Liver (tissue), 9 donors: ENCODE results near the gene PPM1K. TPM values are rescaled to one million over a fixed set of nuclear protein-coding genes. Genes with fewer than 3 reads are reported as not detected.

Experiments
- DNase-seq: peaks from one replicate; pipeline ENCODE4 v3.0.0-alpha.2; 2017; ENCODE audit warnings: low spot score
- H3K27ac ChIP-seq, 2 donors: one replicate each; pipeline ENCODE4 v1.7.0; 2013; ENCODE audit warnings: inconsistent platforms in 2 of 2, low read length in 2 of 2, control low read depth in 1 of 2, low read depth in 1 of 2, mild to moderate bottlenecking in 1 of 2
- H3K27me3 ChIP-seq, 4 donors: one replicate each; pipeline versions ENCODE4 v1.6.1 to v1.7.0; 2013; ENCODE audit warnings: low read length in 3 of 4, inconsistent platforms in 1 of 4, mild to moderate bottlenecking in 1 of 4, moderate library complexity in 1 of 4; ENCODE audit not compliant: control insufficient read depth in 4 of 4, insufficient read depth in 4 of 4
- H3K36me3 ChIP-seq, 4 donors: one replicate each; pipeline versions ENCODE4 v1.6.1 to v1.7.0; 2013; ENCODE audit warnings: low read length in 3 of 4, mild to moderate bottlenecking in 3 of 4, low read depth in 1 of 4, moderate library complexity in 1 of 4; ENCODE audit not compliant: control insufficient read depth in 4 of 4, insufficient read depth in 3 of 4
- H3K4me1 ChIP-seq, 4 donors: one replicate each; pipeline versions ENCODE4 v1.6.1 to v1.7.0; 2013; ENCODE audit warnings: low read length in 3 of 4, mild to moderate bottlenecking in 3 of 4, moderate library complexity in 1 of 4; ENCODE audit not compliant: control insufficient read depth in 4 of 4, insufficient read depth in 4 of 4
- H3K4me3 ChIP-seq, 3 donors: one replicate each; pipeline versions ENCODE4 v1.6.1 to v1.7.0; 2013; ENCODE audit warnings: low read length in 3 of 3, control low read depth in 1 of 3, low read depth in 1 of 3, mild to moderate bottlenecking in 1 of 3
- H3K9ac ChIP-seq, 2 donors: one replicate each; pipeline ENCODE4 v1.7.0; 2013; ENCODE audit warnings: low read length in 2 of 2, mild to moderate bottlenecking in 2 of 2, moderate library complexity in 2 of 2, control low read depth in 1 of 2, low read depth in 1 of 2
- H3K9me3 ChIP-seq, 4 donors: one replicate each; pipeline versions ENCODE4 v1.6.1 to v1.7.0; 2013; ENCODE audit warnings: low read length in 3 of 4; ENCODE audit not compliant: control insufficient read depth in 4 of 4
- EGR1 ChIP-seq, 2 donors: IDR thresholded peaks; 2 replicates each; pipeline ENCODE4 v1.6.1; 2016 to 2018; ENCODE audit warnings: antibody characterized with exemption in 2 of 2, low read depth in 2 of 2
- FOXA1 ChIP-seq: IDR thresholded peaks from 2 replicates; pipeline ENCODE4 v1.6.1; 2016; ENCODE audit warnings: antibody characterized with exemption
- FOXA2 ChIP-seq: IDR thresholded peaks from 2 replicates; pipeline ENCODE4 v1.6.1; 2016; ENCODE audit warnings: antibody characterized with exemption
- GABPA ChIP-seq, 2 donors: IDR thresholded peaks in 1 of 2; conservative IDR thresholded peaks in 1 of 2; 2 replicates each; pipeline ENCODE4 v1.6.1; 2016; ENCODE audit warnings: antibody characterized with exemption in 2 of 2, mild to moderate bottlenecking in 1 of 2, moderate library complexity in 1 of 2
- HNF4A ChIP-seq, 2 donors: conservative IDR thresholded peaks; 2 replicates each; pipeline ENCODE4 v1.6.1; 2016; ENCODE audit warnings: antibody characterized with exemption in 2 of 2, mild to moderate bottlenecking in 2 of 2
- HNF4G ChIP-seq: IDR thresholded peaks from 2 replicates; pipeline ENCODE4 v1.6.1; 2016; ENCODE audit warnings: antibody characterized with exemption
- JUND ChIP-seq, 2 donors: IDR thresholded peaks; 2 replicates each; pipeline ENCODE4 v1.6.1; 2016; ENCODE audit warnings: antibody characterized with exemption in 2 of 2
- SP1 ChIP-seq: IDR thresholded peaks from 2 replicates; pipeline ENCODE4 v1.6.1; 2018; ENCODE audit warnings: antibody characterized with exemption, mild to moderate bottlenecking
- YY1 ChIP-seq: IDR thresholded peaks from 2 replicates; pipeline ENCODE4 v1.6.1; 2016; ENCODE audit warnings: antibody characterized with exemption, mild to moderate bottlenecking
- WGBS: extraction: QIAGEN DNeasy Blood & Tissue Kit; methylation state at CpG from one replicate; pipeline ENCODE4 v1.1.7; 2013; 5-methylcytosine and 5-hydroxymethylcytosine counted together
- polyA plus RNA-seq, 2 donors: library from polyadenylated mRNA; stranded (reverse) in 1 of 2; unstranded in 1 of 2; fragments of 200-250 nt in 1 of 2; fragments of >200 nt in 1 of 2; fragmentation: Nextera tagmentation in 1 of 2; extraction: Ambion mirVana in 1 of 2; gene quantifications; one replicate each; pipeline versions ENCODE4 v1.2.1 to v1.2.3, GENCODE V29; 2013 to 2015
- total RNA-seq, 2 donors: library from RNA; depleted of rRNA; stranded (reverse); fragments of >200 nt; gene quantifications; one replicate each; pipeline ENCODE4 v1.2.3, GENCODE V29; 2014
- TF ChIP-seq, protein P1 (sequence below): fragments of 150-350 bp; IDR thresholded peaks from 2 replicates; pipeline ENCODE4 v1.5.1; 2017; ENCODE audit warnings: improper control_type of control experiment, low read depth, low read length; ENCODE audit not compliant: missing input control
- TF ChIP-seq, protein P2 (sequence below): IDR thresholded peaks from 2 replicates; pipeline ENCODE4 v1.6.1; 2016; ENCODE audit warnings: antibody characterized with exemption
- TF ChIP-seq, protein P3 (sequence below): IDR thresholded peaks from 2 replicates; pipeline ENCODE4 v1.6.1; 2016; ENCODE audit warnings: antibody characterized with exemption
- TF ChIP-seq, protein P4 (sequence below): IDR thresholded peaks from 2 replicates; pipeline ENCODE4 v1.6.1; 2016; ENCODE audit warnings: antibody characterized with exemption
- TF ChIP-seq, protein P5 (sequence below): IDR thresholded peaks from 2 replicates; pipeline ENCODE4 v1.6.1; 2016; ENCODE audit warnings: antibody characterized with exemption, mild to moderate bottlenecking
- donor health status: healthy.
- donor health status: healthy.
- donor health status: healthy.
- donor health status: healthy.
- donor health status: healthy.

The PPM1K gene
- total and polyA plus RNA-seq, 4 donors = 1.3 to 12.7 (median 6.7) TPM

DNA sequence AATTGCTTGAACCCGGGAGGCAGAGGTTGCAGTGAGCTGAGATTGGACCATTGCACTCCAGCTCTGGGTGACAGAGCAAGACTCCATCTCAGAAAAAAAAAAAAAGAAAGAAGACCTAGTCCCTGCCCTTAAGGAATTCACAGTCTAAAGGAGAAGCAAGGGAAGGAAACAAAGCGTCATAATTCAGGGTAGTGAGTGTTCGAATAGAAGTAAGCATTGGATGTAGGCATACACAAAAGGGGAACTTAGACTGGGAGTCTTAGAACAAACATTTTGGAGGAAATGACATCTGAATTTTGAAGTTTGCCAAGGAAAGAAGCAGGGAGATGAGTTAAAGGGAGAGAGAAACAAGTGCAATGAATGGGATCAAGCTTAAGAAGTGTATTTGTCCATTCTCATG is 32.4 kb downstream of the PPM1K start:
- DNase-seq = no peak
- Histone ChIP-seq H3K4me1 (peaks cover 0 to 12% (median 4%) of the 10 kb centered on the region in 4 donors), H3K4me3 (no peak overlapping the region), H3K9ac (no peak overlapping the region), H3K36me3 (no peaks in the 10 kb centered on the region), H3K9me3 (no peaks in the 10 kb centered on the region), H3K27me3 (no peaks in the 10 kb centered on the region), H3K27ac (no peak overlapping the region)
- TF ChIP-seq FOXA2 (no peak), EGR1 (IDR thresholded peaks at IDR 0.05; ENCODE audit: low read depth in 2 of 2) (no peak), SP1 (no peak), HNF4G (no peak), FOXA1 (no peak), JUND (IDR thresholded peaks at IDR 0.05) (no peak), GABPA (IDR thresholded peaks at IDR 0.05 in 1 of 2, conservative IDR thresholded peaks at IDR 0.05 in 1 of 2) (no peak), HNF4A (conservative IDR thresholded peaks at IDR 0.05) (no peak)
- TF ChIP-seq, protein P1, sequence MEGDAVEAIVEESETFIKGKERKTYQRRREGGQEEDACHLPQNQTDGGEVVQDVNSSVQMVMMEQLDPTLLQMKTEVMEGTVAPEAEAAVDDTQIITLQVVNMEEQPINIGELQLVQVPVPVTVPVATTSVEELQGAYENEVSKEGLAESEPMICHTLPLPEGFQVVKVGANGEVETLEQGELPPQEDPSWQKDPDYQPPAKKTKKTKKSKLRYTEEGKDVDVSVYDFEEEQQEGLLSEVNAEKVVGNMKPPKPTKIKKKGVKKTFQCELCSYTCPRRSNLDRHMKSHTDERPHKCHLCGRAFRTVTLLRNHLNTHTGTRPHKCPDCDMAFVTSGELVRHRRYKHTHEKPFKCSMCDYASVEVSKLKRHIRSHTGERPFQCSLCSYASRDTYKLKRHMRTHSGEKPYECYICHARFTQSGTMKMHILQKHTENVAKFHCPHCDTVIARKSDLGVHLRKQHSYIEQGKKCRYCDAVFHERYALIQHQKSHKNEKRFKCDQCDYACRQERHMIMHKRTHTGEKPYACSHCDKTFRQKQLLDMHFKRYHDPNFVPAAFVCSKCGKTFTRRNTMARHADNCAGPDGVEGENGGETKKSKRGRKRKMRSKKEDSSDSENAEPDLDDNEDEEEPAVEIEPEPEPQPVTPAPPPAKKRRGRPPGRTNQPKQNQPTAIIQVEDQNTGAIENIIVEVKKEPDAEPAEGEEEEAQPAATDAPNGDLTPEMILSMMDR = no peak
- TF ChIP-seq, protein P2, sequence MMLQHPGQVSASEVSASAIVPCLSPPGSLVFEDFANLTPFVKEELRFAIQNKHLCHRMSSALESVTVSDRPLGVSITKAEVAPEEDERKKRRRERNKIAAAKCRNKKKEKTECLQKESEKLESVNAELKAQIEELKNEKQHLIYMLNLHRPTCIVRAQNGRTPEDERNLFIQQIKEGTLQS = no peak
- TF ChIP-seq, protein P3, sequence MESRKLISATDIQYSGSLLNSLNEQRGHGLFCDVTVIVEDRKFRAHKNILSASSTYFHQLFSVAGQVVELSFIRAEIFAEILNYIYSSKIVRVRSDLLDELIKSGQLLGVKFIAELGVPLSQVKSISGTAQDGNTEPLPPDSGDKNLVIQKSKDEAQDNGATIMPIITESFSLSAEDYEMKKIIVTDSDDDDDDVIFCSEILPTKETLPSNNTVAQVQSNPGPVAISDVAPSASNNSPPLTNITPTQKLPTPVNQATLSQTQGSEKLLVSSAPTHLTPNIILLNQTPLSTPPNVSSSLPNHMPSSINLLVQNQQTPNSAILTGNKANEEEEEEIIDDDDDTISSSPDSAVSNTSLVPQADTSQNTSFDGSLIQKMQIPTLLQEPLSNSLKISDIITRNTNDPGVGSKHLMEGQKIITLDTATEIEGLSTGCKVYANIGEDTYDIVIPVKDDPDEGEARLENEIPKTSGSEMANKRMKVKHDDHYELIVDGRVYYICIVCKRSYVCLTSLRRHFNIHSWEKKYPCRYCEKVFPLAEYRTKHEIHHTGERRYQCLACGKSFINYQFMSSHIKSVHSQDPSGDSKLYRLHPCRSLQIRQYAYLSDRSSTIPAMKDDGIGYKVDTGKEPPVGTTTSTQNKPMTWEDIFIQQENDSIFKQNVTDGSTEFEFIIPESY = no peak
- TF ChIP-seq, protein P4, sequence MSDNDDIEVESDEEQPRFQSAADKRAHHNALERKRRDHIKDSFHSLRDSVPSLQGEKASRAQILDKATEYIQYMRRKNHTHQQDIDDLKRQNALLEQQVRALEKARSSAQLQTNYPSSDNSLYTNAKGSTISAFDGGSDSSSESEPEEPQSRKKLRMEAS = no peak
- TF ChIP-seq, protein P5, sequence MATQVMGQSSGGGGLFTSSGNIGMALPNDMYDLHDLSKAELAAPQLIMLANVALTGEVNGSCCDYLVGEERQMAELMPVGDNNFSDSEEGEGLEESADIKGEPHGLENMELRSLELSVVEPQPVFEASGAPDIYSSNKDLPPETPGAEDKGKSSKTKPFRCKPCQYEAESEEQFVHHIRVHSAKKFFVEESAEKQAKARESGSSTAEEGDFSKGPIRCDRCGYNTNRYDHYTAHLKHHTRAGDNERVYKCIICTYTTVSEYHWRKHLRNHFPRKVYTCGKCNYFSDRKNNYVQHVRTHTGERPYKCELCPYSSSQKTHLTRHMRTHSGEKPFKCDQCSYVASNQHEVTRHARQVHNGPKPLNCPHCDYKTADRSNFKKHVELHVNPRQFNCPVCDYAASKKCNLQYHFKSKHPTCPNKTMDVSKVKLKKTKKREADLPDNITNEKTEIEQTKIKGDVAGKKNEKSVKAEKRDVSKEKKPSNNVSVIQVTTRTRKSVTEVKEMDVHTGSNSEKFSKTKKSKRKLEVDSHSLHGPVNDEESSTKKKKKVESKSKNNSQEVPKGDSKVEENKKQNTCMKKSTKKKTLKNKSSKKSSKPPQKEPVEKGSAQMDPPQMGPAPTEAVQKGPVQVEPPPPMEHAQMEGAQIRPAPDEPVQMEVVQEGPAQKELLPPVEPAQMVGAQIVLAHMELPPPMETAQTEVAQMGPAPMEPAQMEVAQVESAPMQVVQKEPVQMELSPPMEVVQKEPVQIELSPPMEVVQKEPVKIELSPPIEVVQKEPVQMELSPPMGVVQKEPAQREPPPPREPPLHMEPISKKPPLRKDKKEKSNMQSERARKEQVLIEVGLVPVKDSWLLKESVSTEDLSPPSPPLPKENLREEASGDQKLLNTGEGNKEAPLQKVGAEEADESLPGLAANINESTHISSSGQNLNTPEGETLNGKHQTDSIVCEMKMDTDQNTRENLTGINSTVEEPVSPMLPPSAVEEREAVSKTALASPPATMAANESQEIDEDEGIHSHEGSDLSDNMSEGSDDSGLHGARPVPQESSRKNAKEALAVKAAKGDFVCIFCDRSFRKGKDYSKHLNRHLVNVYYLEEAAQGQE = no peak
- 88% methylated on average over 3 of the region's 3 CpGs for WGBS

DNA sequence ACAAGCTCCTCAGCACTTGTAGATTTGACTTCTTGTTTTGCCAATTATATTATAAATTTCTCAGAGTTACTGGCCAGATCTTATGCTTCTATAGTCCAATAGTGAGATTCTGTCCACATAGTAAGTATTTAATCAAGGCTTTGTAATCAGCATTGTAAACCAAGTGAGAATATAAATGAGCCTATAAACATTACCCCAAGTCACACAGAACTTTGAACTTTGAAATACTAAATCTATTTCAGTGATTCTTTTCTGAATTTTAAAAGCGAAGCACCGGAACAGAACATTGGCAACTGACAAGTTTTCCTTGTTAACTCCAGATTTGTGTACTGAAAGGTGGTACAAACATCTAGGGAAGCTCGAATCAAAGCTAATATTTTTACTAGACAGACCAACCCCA is 37.2 kb downstream of the PPM1K start:
- peaks cover 4 to 24% (median 15%) of the 10 kb centered on the region in 4 donors for H3K4me1 ChIP-seq
- no peaks in the 10 kb centered on the region for H3K36me3 ChIP-seq
- H3K27ac ChIP-seq = peak overlapping the region in 1 of 2 donors; percentile 40
- peak in 1 of 2 donors; percentile 59 for TF ChIP-seq HNF4A (conservative IDR thresholded peaks at IDR 0.05)
- peak; percentile 35 for TF ChIP-seq SP1
- TF ChIP-seq, protein P2 = no peak
- TF ChIP-seq YY1 = no peak
- H3K27me3 ChIP-seq = no peaks in the 10 kb centered on the region
- no peak overlapping the region for H3K4me3 ChIP-seq
- H3K9me3 ChIP-seq = no peaks in the 10 kb centered on the region
- H3K9ac ChIP-seq = no peak overlapping the region
- DNase-seq = no peak
- 30% methylated on average over 3 of the region's 3 CpGs for WGBS
